Suppressor macrophage (primary cell): ENCODE data around the gene IL22RA1.

ENCODE experiments used
- DNase-seq, 4 experiments: peaks; one replicate each; pipeline ENCODE4 v3.0.0-alpha.2; 2020 to 2022

IL22RA1 gene

DNA sequence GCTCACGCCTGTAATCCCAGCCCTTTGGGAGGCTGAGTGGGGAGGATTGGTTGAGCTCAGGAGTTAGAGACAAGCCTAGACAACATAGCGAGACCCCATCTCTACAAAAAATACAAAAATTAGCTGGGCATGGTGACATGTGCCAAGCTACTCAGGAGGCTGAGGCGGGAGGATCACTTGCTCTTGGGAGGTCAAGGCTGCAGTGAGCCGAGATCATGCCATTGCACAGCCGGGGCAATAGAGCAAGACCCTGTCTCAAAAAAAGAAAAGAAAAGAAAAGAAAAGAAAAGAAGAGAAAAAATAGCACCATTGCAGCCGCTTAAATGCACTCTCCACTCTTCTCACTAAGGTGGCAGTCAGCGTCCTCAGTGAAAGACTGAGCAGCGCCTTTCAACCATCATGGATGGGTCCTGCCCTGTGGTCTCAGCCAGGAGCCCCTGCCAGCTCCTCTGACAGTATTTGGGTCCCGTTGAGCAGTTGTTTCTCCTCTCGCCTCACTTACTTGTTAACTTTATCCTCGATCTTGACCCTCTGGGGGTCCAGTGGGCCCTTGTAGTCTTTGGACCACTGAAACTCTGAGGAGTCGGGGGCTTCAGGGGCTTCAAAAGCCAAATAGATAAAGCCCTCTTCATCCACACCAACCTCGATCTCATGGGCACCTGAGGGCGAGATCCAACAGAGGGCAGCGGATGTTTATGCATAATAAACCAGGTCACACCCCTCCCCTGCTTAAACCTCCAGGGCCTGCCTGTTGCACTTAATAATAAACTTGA is 67.9 kb downstream of the IL22RA1 start:
- DNase-seq, result no peak

GRCh38 chr1:24074196-24074595 is 68.7 kb downstream of the IL22RA1 start:
- peak in 2 of 4 experiments; percentile 15 to 33 for DNase-seq

DNA sequence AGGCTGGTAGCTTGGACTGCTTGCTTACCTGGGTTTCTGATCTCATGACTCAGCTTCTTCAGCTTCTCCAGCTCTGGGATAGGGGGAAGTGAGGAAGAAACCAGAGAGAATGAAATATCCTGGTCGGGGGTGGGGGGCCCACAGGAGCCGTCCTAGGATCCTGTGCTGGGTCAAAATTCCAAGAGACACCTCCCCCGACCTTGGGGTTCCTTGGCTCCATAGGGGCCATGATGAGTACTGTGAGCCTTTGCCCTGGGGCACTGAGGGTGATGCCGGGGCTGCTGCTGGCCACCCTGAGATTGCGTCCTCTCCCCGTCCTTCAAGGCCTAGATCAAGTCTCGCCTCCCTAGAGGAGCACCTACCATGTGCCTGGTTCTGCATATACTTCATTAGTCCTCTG is 71.0 kb downstream of the IL22RA1 start:
- no peak for DNase-seq

GRCh38 chr1:24070821-24071393 is 72.0 kb downstream of the IL22RA1 start:
- DNase-seq, result peak; percentile 78 to 90 (median 86)

DNA sequence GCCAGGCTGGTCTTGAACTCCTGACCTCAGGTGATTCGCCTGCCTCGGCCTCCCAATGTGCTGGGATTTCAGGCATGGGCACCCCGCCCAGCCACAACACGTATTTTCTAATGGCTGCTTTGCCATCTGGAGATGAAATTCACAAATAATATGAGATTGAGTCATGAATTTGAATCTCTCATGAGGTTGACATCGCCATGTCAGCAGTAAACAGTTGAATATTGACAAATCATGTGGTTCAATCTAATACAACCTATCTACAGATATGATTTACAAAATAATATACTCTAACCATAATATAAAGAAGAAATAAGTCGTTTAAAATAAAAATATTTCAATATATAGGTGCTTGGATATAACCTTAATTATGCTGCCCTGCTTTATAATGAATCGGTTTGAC is 73.1 kb downstream of the IL22RA1 start:
- no peak for DNase-seq
